GM20000 (cell line): Measurements from ENCODE around the gene PLXND1.
"Not testable (repeated sequence)": the region's sequence is repeated elsewhere in the genome, so short reads cannot be mapped to it uniquely, and the experiment has no call there.

ENCODE experiments used
- DNase-seq: peaks from one replicate; pipeline ENCODE4 v3.0.0; 2012; ENCODE audit warnings: low spot score
- TF ChIP-seq, protein P1 (sequence below): IDR thresholded peaks from 2 replicates; pipeline ENCODE4 v1.5.1; 2012; ENCODE audit warnings: mild to moderate bottlenecking, control low read depth; ENCODE audit errors: extremely low read depth, missing control alignments

PLXND1 gene

DNA sequence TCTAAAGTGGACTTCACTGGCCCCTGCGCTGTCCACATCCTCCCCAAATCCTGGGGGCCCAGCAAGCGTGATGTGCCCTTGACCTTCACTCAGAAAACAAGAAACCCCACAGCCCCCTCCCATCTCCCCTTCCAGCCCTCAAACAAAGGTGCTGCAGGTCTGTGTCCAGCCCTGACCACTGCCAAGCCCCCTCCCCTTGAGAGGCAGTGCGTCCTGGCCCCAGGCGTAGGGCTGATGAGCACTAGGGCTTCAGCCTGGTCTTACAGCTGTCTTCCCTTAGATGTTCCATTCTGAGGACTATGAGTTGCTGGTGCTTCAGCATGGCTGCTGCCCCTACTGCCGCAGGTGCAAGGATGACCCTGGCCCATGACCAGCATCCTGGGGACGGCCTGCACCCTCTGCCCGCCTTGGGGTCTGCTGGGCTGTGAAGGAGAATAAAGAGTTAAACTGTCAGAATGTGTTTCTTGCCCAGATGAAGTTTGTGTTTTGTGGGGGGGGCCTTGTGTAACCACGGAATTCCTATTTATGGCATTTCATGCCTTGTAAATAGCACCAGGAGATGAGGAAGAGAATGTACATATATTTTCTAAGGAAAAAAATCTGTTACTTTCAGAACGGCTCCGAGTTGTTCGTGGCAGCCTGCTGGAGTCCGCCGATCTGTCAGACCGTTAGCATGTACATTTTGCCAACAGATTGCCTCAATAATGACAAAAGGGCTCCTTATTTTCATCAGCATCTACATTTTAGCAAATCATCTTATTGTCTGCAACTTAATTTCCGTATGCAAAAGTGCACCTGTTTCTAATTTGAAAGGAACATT, 86.4 kb downstream of the PLXND1 start:
- TF ChIP-seq, protein P1, sequence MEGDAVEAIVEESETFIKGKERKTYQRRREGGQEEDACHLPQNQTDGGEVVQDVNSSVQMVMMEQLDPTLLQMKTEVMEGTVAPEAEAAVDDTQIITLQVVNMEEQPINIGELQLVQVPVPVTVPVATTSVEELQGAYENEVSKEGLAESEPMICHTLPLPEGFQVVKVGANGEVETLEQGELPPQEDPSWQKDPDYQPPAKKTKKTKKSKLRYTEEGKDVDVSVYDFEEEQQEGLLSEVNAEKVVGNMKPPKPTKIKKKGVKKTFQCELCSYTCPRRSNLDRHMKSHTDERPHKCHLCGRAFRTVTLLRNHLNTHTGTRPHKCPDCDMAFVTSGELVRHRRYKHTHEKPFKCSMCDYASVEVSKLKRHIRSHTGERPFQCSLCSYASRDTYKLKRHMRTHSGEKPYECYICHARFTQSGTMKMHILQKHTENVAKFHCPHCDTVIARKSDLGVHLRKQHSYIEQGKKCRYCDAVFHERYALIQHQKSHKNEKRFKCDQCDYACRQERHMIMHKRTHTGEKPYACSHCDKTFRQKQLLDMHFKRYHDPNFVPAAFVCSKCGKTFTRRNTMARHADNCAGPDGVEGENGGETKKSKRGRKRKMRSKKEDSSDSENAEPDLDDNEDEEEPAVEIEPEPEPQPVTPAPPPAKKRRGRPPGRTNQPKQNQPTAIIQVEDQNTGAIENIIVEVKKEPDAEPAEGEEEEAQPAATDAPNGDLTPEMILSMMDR = no peak
- DNase-seq = no peak

DNA sequence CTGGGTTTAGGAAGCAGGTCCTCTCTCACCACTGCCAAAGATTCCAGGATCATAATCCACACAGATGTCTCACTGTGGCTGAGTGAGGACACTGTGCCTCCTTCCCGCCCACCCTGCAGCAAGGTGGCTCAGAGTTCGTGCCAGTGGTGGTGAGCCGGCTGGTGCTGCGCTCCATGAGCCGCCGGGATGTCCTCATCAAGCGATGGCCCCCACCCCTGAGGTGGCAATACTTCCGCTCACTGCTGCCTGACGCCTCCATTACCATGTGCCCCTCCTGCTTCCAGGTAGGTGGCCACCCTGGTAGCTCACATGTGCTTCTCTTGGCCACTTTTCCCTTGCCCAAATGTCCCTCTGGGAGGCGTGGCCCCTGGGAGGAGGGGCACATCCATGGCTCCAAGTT, 87.0 kb downstream of the PLXND1 start:
- TF ChIP-seq, protein P1 = no peak
- no peak for DNase-seq

- no peak for DNase-seq
- TF ChIP-seq, protein P1 = no peak
Measured at GRCh38 chr3:129518581-129518980, 87.9 kb downstream of the PLXND1 start.

DNA sequence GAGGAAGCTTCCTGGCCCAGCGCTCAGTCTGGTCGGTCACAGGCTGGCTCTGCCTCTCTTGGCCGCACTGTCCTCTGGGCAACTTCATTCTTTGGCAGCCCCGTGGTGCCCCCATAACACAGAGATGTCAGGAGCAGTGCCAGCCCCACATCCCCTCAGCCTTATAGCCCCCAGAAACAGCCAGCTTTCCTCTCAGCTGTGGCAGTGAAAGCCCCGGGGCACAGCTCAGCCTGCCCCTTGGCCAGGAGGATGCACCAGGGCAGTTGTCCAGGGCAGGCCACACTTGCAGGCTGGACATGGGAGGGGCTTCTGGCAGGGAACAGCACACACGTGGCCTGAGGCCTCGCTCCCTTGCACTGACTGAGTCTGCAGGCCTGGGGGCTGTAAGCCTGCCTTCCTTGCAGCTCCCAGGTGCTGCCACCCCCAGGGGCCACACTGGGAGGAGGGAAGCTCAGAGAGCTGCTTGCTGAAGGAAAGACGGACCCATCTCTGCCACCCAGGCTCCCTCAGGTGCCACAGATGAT, 88.4 kb downstream of the PLXND1 start:
- TF ChIP-seq, protein P1 = no peak
- DNase-seq = no peak

DNA sequence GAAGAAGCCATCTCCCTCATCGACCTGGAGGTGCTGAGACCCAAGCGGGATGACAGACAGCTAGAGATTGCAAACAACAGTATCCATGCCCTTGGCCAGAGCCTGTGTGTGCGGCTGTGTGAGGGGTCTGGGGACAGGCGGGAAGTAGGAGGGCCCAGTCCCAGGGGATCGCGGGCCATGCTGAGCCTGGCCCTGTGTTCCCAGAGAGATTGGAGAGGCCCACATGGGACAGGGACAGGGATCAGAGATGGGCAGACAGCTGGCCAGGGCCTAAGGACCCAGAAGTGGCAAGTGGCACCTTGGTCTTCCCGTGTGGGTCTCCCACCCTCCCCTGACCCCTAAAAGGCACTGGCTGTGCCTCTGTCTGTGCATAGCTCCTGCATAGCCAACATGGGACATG, 89.0 kb downstream of the PLXND1 start:
- DNase-seq = no peak
- TF ChIP-seq, protein P1 = no peak

GRCh38 chr3:129515821-129516432, 90.5 kb downstream of the PLXND1 start:
- DNase-seq = not testable (repeated sequence)

- not testable (repeated sequence) for DNase-seq
Measured at GRCh38 chr3:129515108-129515820, 91.2 kb downstream of the PLXND1 start.

DNA sequence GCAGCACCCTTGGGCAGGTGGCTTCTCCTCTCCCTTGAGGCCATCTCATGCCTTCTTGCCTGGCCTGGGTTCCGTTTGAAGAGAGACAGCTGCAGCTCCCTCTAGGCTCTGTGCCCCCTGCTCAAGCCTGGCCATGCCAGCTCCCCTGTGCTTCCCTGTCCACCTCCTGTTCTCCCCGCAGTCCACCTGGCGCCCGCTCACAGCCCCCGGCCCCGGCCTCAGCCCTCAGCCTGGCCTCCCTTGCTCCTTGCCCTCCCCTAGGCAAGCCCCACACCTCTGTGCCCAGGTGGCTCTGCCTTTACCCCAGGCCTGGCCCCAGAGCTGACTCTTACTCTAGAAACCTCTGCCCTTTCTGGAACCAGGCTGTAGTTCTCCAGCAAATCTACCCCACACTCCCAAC, 91.9 kb downstream of the PLXND1 start:
- DNase-seq = no peak
- TF ChIP-seq, protein P1 = no peak
